ENCODE measurements around the gene SRPX2.

- TF ChIP-seq EZH2 (IDR thresholded peaks at IDR 0.05; ENCODE audit: insufficient read depth, poor library complexity, severe bottlenecking) (no peak), EZH2phosphoT487 (IDR thresholded peaks at IDR 0.05; ENCODE audit: insufficient read depth, low read depth) (no peak)
Measured at GRCh38 chrX:100704581-100705203, 60.7 kb downstream of the SRPX2 start.
